Panc1 (cell line): ENCODE results near the gene ZNF507.

ENCODE experiments used
- CTCF ChIP-seq: fragments of 450-650 bp; IDR thresholded peaks from 2 replicates; pipeline ENCODE4 v1.5.1; 2017; ENCODE audit warnings: mild to moderate bottlenecking
- POLR2AphosphoS5 ChIP-seq: IDR thresholded peaks from 2 replicates; pipeline ENCODE4 v1.6.1; 2012; ENCODE audit warnings: mild to moderate bottlenecking, low read depth, low read length, moderate library complexity
- TCF7L2 ChIP-seq: IDR thresholded peaks from 2 replicates; pipeline ENCODE4 v1.6.1; 2011; ENCODE audit warnings: mild to moderate bottlenecking, low read depth, low read length, inconsistent platforms
- TF ChIP-seq, protein P1 (sequence below), 2 experiments: IDR thresholded peaks; 2 replicates each; pipeline ENCODE4 v1.6.1; 2011 to 2012; ENCODE audit warnings: low read depth in 2 of 2, control low read depth in 1 of 2, low read length in 1 of 2, mild to moderate bottlenecking in 1 of 2, moderate library complexity in 1 of 2; ENCODE audit not compliant: insufficient read depth in 1 of 2

GRCh38 chr19:32427536-32427935, 82.1 kb downstream of the ZNF507 start:
- no peak for TF ChIP-seq CTCF
- TF ChIP-seq, protein P1, sequence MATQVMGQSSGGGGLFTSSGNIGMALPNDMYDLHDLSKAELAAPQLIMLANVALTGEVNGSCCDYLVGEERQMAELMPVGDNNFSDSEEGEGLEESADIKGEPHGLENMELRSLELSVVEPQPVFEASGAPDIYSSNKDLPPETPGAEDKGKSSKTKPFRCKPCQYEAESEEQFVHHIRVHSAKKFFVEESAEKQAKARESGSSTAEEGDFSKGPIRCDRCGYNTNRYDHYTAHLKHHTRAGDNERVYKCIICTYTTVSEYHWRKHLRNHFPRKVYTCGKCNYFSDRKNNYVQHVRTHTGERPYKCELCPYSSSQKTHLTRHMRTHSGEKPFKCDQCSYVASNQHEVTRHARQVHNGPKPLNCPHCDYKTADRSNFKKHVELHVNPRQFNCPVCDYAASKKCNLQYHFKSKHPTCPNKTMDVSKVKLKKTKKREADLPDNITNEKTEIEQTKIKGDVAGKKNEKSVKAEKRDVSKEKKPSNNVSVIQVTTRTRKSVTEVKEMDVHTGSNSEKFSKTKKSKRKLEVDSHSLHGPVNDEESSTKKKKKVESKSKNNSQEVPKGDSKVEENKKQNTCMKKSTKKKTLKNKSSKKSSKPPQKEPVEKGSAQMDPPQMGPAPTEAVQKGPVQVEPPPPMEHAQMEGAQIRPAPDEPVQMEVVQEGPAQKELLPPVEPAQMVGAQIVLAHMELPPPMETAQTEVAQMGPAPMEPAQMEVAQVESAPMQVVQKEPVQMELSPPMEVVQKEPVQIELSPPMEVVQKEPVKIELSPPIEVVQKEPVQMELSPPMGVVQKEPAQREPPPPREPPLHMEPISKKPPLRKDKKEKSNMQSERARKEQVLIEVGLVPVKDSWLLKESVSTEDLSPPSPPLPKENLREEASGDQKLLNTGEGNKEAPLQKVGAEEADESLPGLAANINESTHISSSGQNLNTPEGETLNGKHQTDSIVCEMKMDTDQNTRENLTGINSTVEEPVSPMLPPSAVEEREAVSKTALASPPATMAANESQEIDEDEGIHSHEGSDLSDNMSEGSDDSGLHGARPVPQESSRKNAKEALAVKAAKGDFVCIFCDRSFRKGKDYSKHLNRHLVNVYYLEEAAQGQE (IDR thresholded peaks at IDR 0.05; ENCODE audit: insufficient read depth in 1 of 2, low read depth in 2 of 2, low read length in 1 of 2), result no peak
- no peak for TF ChIP-seq POLR2AphosphoS5
- TF ChIP-seq TCF7L2, result no peak
